H1 (cell line): ENCODE data around the gene METAP1D. TPM values are rescaled to one million over a fixed set of nuclear protein-coding genes. Genes with fewer than 3 reads are reported as not detected.
A peak's percentile ranks its signal among the peaks of the same experiment; 100 is the strongest.

Source experiments
- CTCF ChIA-PET: fragments of 300-600 bp; sonication (Branson Sonifier 250); formaldehyde crosslinking; loops from one replicate; lab custom pipeline; 2021; ENCODE audit not compliant: partially characterized antibody; lab: Charles Lee
- POLR2A ChIA-PET: fragments of 300-600 bp; sonication (Branson Sonifier 250); formaldehyde crosslinking; loops from one replicate; lab custom pipeline; 2021; ENCODE audit warnings: inconsistent platforms; ENCODE audit not compliant: partially characterized antibody; lab: Charles Lee
- DNase-seq, 2 experiments: peaks; one replicate each; pipeline versions ENCODE4 v3.0.0 to v3.0.0-alpha.2; 2010 to 2022; ENCODE audit warnings: low spot score in 2 of 2, low read depth in 1 of 2, mixed read lengths in 1 of 2
- FAIRE-seq: peaks from 2 replicates; lab custom pipeline; 2011; peaks lifted over from hg19 to GRCh38; lab: Jason Lieb, UNC
- H2AFZ ChIP-seq: 2 replicates; pipeline ENCODE4 v1.8.1; 2012; ENCODE audit warnings: low read length, inconsistent platforms
- H2AK5ac ChIP-seq: 2 replicates; pipeline ENCODE4 v1.6.1; 2013; ENCODE audit warnings: low read depth, low read length
- H2BK120ac ChIP-seq: replicated peaks from 2 replicates; pipeline ENCODE3; 2013; ENCODE audit warnings: low read depth, low read length, inconsistent platforms
- H2BK12ac ChIP-seq: 2 replicates; pipeline ENCODE4 v1.6.1; 2013; ENCODE audit warnings: low read depth, low read length
- H2BK15ac ChIP-seq: 2 replicates; pipeline ENCODE4 v1.6.1; 2013; ENCODE audit warnings: low read length
- H2BK20ac ChIP-seq: 2 replicates; pipeline ENCODE4 v1.6.1; 2013; ENCODE audit warnings: low read length
- H2BK5ac ChIP-seq: 2 replicates; pipeline ENCODE4 v1.6.1; 2013; ENCODE audit warnings: low read depth, low read length
- H3K14ac ChIP-seq: 2 replicates; pipeline ENCODE4 v1.6.1; 2013; ENCODE audit warnings: inconsistent platforms; ENCODE audit not compliant: insufficient read length
- H3K18ac ChIP-seq: 2 replicates; pipeline ENCODE4 v1.6.1; 2013; ENCODE audit warnings: low read length; ENCODE audit errors: extremely low read depth
- H3K23ac ChIP-seq: 2 replicates; pipeline ENCODE4 v1.6.1; 2013; ENCODE audit warnings: inconsistent platforms; ENCODE audit not compliant: insufficient read length
- H3K23me2 ChIP-seq: 2 replicates; pipeline ENCODE4 v1.6.1; 2013; ENCODE audit warnings: low read depth, low read length
- H3K27ac ChIP-seq: 2 replicates; pipeline ENCODE4 v1.6.1; 2011; ENCODE audit warnings: low read depth, low read length, inconsistent platforms
- H3K27me3 ChIP-seq, 4 experiments: replicated peaks in 1 of 4; 1 replicate in 1 of 4; 2 replicates in 3 of 4; pipeline versions ENCODE4 v1.6.1 to v1.8.1; 2011 to 2013; ENCODE audit warnings: low read length in 3 of 4, mild to moderate bottlenecking in 3 of 4, inconsistent platforms in 2 of 4, mixed read lengths in 2 of 4, moderate library complexity in 1 of 4; ENCODE audit not compliant: control insufficient read depth in 3 of 4, insufficient read depth in 3 of 4; ENCODE audit errors: extremely low read depth in 1 of 4
- H3K36me3 ChIP-seq, 4 experiments: 2 replicates each; pipeline versions ENCODE4 v1.6.1 to v1.8.1; 2011 to 2013; ENCODE audit warnings: mild to moderate bottlenecking in 4 of 4, low read length in 3 of 4, moderate library complexity in 2 of 4, control low read depth in 1 of 4, inconsistent platforms in 1 of 4; ENCODE audit not compliant: insufficient read depth in 4 of 4, control insufficient read depth in 2 of 4
- H3K4ac ChIP-seq: replicated peaks from 2 replicates; pipeline ENCODE3; 2013; ENCODE audit warnings: low read length, low read depth, mixed read lengths, inconsistent platforms; ENCODE audit not compliant: insufficient read length
- H3K4me1 ChIP-seq, 4 experiments: replicated peaks in 1 of 4; 1 replicate in 1 of 4; 2 replicates in 3 of 4; pipeline versions ENCODE4 v1.6.1 to v1.8.1; 2011 to 2013; ENCODE audit warnings: low read length in 3 of 4, inconsistent platforms in 2 of 4, mixed read lengths in 1 of 4; ENCODE audit not compliant: insufficient read depth in 4 of 4, control insufficient read depth in 3 of 4
- H3K4me2 ChIP-seq, 2 experiments: 2 replicates each; pipeline versions ENCODE4 v1.6.1 to v1.8.1; 2011 to 2013; ENCODE audit warnings: low read depth in 2 of 2, low read length in 2 of 2, control low read depth in 1 of 2, inconsistent platforms in 1 of 2, mild to moderate bottlenecking in 1 of 2; ENCODE audit not compliant: insufficient read depth in 1 of 2
- H3K4me3 ChIP-seq, 4 experiments: fragments of 200-600, 300-600 bp in 1 of 4; sonication (generic), shearing (Covaris generic), sonication (Bioruptor Twin) in 1 of 4; 2 replicates each; pipeline versions ENCODE4 v1.5.1 to v1.8.1; 2011 to 2016; ENCODE audit warnings: low read length in 4 of 4, low read depth in 3 of 4, control low read depth in 2 of 4, inconsistent platforms in 2 of 4, mild to moderate bottlenecking in 2 of 4, mixed read lengths in 1 of 4, moderate library complexity in 1 of 4; ENCODE audit not compliant: insufficient read depth in 2 of 4; ENCODE audit errors: extremely low read depth in 1 of 4
- H3K56ac ChIP-seq: replicated peaks from 2 replicates; pipeline ENCODE3; 2013; ENCODE audit warnings: low read depth, mild to moderate bottlenecking, mixed read lengths, low read length, inconsistent platforms; ENCODE audit not compliant: insufficient read length
- H3K79me1 ChIP-seq: 2 replicates; pipeline ENCODE4 v1.6.1; 2013; ENCODE audit warnings: low read depth, low read length, control low read depth
- H3K79me2 ChIP-seq, 2 experiments: 2 replicates each; pipeline versions ENCODE4 v1.6.1 to v1.8.1; 2012 to 2013; ENCODE audit warnings: low read length in 2 of 2, mild to moderate bottlenecking in 2 of 2, inconsistent platforms in 1 of 2; ENCODE audit not compliant: insufficient read depth in 2 of 2, control insufficient read depth in 1 of 2
- H3K9ac ChIP-seq, 4 experiments: replicated peaks in 1 of 4; 1 replicate in 1 of 4; 2 replicates in 3 of 4; pipeline versions ENCODE4 v1.6.1 to v1.8.1; 2011 to 2013; ENCODE audit warnings: low read depth in 3 of 4, low read length in 3 of 4, control low read depth in 2 of 4, mild to moderate bottlenecking in 2 of 4, moderate library complexity in 2 of 4, inconsistent platforms in 1 of 4; ENCODE audit errors: extremely low read depth in 1 of 4
- H3K9me3 ChIP-seq, 2 experiments: 2 replicates each; pipeline versions ENCODE4 v1.6.1 to v1.8.1; 2012 to 2013; ENCODE audit warnings: mild to moderate bottlenecking in 2 of 2, moderate library complexity in 2 of 2, control low read depth in 1 of 2, inconsistent platforms in 1 of 2, low read depth in 1 of 2, low read length in 1 of 2, mixed read lengths in 1 of 2; ENCODE audit not compliant: insufficient read depth in 2 of 2
- H4K20me1 ChIP-seq, 2 experiments: replicated peaks in 1 of 2; 2 replicates each; pipeline versions ENCODE3 to v1.8.1; 2011 to 2013; ENCODE audit warnings: inconsistent platforms in 2 of 2, low read length in 2 of 2, mild to moderate bottlenecking in 1 of 2; ENCODE audit not compliant: insufficient read depth in 2 of 2, control insufficient read depth in 1 of 2
- H4K5ac ChIP-seq: 2 replicates; pipeline ENCODE4 v1.6.1; 2013; ENCODE audit warnings: low read length, low read depth, mixed read lengths, inconsistent platforms; ENCODE audit not compliant: insufficient read length
- H4K8ac ChIP-seq: 2 replicates; pipeline ENCODE4 v1.8.0; 2013; ENCODE audit warnings: mild to moderate bottlenecking, moderate library complexity, low read length, inconsistent platforms; ENCODE audit not compliant: insufficient read depth; ENCODE audit errors: extremely low read depth
- H4K91ac ChIP-seq: replicated peaks from 2 replicates; pipeline ENCODE3; 2013; ENCODE audit warnings: low read length, mixed read lengths, inconsistent platforms; ENCODE audit not compliant: insufficient read length
- NANOG ChIP-seq: IDR thresholded peaks from 2 replicates; pipeline ENCODE4 v1.6.1; 2011; ENCODE audit warnings: low read length, low read depth, mild to moderate bottlenecking, inconsistent platforms; ENCODE audit not compliant: insufficient read depth, poor library complexity, severe bottlenecking
- RAD21 ChIP-seq, 2 experiments: IDR thresholded peaks in 1 of 2; conservative IDR thresholded peaks in 1 of 2; 2 replicates each; pipeline ENCODE4 v1.6.1; 2011; ENCODE audit warnings: low read depth in 2 of 2, low read length in 2 of 2, improper control_type of control experiment in 1 of 2, inconsistent platforms in 1 of 2, mild to moderate bottlenecking in 1 of 2, moderate library complexity in 1 of 2
- WGBS, 2 experiments: shearing (Covaris generic) in 1 of 2; methylation state at CpG; one replicate each; pipeline versions ENCODE4 v1.1.6 to v1.1.7; 2013 to 2015; ENCODE audit warnings: low lambda C conversion rate in 2 of 2, mixed read lengths in 2 of 2, inconsistent platforms in 1 of 2, low coverage in 1 of 2, missing lambda C conversion rate in 1 of 2; ENCODE audit not compliant: insufficient replicate concordance in 2 of 2, insufficient coverage in 1 of 2, insufficient read length in 1 of 2; ENCODE audit errors: extremely low coverage in 1 of 2, missing lambda C conversion rate in 1 of 2; 5-methylcytosine and 5-hydroxymethylcytosine counted together
- polyA plus RNA-seq, 7 experiments: library from polyadenylated mRNA; depleted of rRNA in 3 of 7; stranded (reverse) in 5 of 7; unstranded in 2 of 7; fragments of >200 nt in 5 of 7; fragments of 200-250 nt in 2 of 7; gene quantifications; 1 replicate in 5 of 7; 2 replicates in 1 of 7; 4 replicates in 1 of 7; pipeline versions ENCODE4 v1.2.1 to v1.2.3, GENCODE V29; 2011 to 2013; ENCODE audit warnings: missing spikeins in 2 of 7, mixed read lengths in 2 of 7
- total RNA-seq: library from RNA; stranded (reverse); fragmentation: NEBNext Ultra II Directional; extraction: Animal tissue kit (Norgen Biotek cat#: 25700); gene quantifications from 2 replicates; pipeline ENCODE4 v1.2.1, GENCODE V29; 2021
- TF ChIP-seq, protein P1 (sequence below), 3 experiments: IDR thresholded peaks; 1 replicate in 2 of 3; 2 replicates in 1 of 3; pipeline versions ENCODE4 v1.5.1 to v1.6.1; 2011; ENCODE audit warnings: low read length in 3 of 3, mild to moderate bottlenecking in 3 of 3, inconsistent platforms in 2 of 3, low read depth in 1 of 3, moderate library complexity in 1 of 3; ENCODE audit not compliant: insufficient read depth in 1 of 3; ENCODE audit errors: control extremely low read depth in 1 of 3

The METAP1D gene
- total and polyA plus RNA-seq, 2 of the 8 experiments (the other 6 are each of a cell fraction or from before 2014, with no cell fraction given): 3.9 to 6.2 TPM

DNA sequence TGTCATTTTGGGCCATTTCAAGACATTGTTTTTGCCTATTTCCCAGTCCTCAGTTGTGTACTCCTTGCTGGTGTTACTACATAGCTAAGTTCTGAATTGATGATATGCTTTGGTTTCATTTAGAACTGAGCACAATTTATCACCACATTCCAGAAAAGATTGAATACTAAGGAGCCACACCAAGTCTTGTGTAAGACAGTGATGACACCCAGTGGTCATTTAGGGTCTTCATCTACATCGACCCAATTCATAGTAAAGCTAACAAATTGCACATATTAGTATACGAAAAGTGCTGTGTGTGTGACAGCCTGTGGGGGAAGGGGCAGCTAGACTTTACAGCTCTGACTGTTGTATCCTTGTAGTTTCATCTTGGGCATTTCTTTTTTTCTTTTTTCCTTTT, 113.9 kb downstream of the METAP1D start:
- CTCF ChIA-PET: interaction anchor here (0.5 to 4.8 kb wide), 46 partner anchors 10 to 745 kb away, joined by 3 to 38 read pairs (median 4); no protein-coding TSS in a partner anchor
- Histone ChIP-seq H3K9me3 (no peaks in the 10 kb centered on the region), H3K23ac (no peak overlapping the region), H3K27me3 (peaks cover 18 to 34% (median 28%) of the 10 kb centered on the region in 4 experiments), H4K91ac (no peak overlapping the region), H4K8ac (no peak overlapping the region), H3K79me2 (no peaks in the 10 kb centered on the region), H3K23me2 (peaks cover 2% of the 10 kb centered on the region; the same call in 1 of the 2 replicates), H2BK5ac (no peak overlapping the region), H3K56ac (no peak overlapping the region), H3K4ac (no peak overlapping the region)
- 69% methylated on average over 2 of the region's 2 CpGs; no CpG with 5 or more reads in 1 of the 2 experiments for WGBS, 2 experiments
- peak; percentile 50 for FAIRE-seq
- TF ChIP-seq, protein P1, sequence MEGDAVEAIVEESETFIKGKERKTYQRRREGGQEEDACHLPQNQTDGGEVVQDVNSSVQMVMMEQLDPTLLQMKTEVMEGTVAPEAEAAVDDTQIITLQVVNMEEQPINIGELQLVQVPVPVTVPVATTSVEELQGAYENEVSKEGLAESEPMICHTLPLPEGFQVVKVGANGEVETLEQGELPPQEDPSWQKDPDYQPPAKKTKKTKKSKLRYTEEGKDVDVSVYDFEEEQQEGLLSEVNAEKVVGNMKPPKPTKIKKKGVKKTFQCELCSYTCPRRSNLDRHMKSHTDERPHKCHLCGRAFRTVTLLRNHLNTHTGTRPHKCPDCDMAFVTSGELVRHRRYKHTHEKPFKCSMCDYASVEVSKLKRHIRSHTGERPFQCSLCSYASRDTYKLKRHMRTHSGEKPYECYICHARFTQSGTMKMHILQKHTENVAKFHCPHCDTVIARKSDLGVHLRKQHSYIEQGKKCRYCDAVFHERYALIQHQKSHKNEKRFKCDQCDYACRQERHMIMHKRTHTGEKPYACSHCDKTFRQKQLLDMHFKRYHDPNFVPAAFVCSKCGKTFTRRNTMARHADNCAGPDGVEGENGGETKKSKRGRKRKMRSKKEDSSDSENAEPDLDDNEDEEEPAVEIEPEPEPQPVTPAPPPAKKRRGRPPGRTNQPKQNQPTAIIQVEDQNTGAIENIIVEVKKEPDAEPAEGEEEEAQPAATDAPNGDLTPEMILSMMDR (IDR thresholded peaks at IDR 0.05; ENCODE audit: control extremely low read depth in 1 of 3, insufficient read depth in 1 of 3, low read depth in 1 of 3, low read length in 3 of 3): peak in 2 of 3 experiments; percentile 42 to 46; a peak in 3 of 4 replicates
- TF ChIP-seq NANOG (no peak), RAD21 (IDR thresholded peaks at IDR 0.05 in 1 of 2, conservative IDR thresholded peaks at IDR 0.05 in 1 of 2; ENCODE audit: low read depth in 2 of 2, low read length in 2 of 2) (peak; percentile 77 to 83)
- TF ChIP-seq, all 59 proteins: peak for 2
- DNase-seq: no peak
- Histone ChIP-seq H4K20me1 (peaks cover 0 to 5% of the 10 kb centered on the region in 2 experiments), H3K36me3 (no peaks in the 10 kb centered on the region), H3K4me2 (no peak overlapping the region), H2AK5ac (no peak overlapping the region), H3K4me1 (peaks cover 4 to 11% (median 6%) of the 10 kb centered on the region in 4 experiments; a peak in 5 of 7 replicates), H2AFZ (no peak overlapping the region), H4K5ac (no peak overlapping the region), H2BK12ac (no peak overlapping the region), H2BK20ac (no peak overlapping the region), H3K14ac (no peak overlapping the region), H2BK15ac (no peak overlapping the region), H3K18ac (no peak overlapping the region), H2BK120ac (no peak overlapping the region), H3K4me3 (no peak overlapping the region), H3K9ac (no peak overlapping the region), H3K79me1 (no peaks in the 10 kb centered on the region), H3K27ac (no peak overlapping the region)
- POLR2A ChIA-PET: no interaction called here
